ENCODE measurements around the gene FBLN5. TPM values are rescaled to one million over a fixed set of nuclear protein-coding genes. Genes with fewer than 3 reads are reported as not detected.

Gene FBLN5
- total RNA-seq, 1 experiment from 2014 or later, result 1.0 TPM

DNA sequence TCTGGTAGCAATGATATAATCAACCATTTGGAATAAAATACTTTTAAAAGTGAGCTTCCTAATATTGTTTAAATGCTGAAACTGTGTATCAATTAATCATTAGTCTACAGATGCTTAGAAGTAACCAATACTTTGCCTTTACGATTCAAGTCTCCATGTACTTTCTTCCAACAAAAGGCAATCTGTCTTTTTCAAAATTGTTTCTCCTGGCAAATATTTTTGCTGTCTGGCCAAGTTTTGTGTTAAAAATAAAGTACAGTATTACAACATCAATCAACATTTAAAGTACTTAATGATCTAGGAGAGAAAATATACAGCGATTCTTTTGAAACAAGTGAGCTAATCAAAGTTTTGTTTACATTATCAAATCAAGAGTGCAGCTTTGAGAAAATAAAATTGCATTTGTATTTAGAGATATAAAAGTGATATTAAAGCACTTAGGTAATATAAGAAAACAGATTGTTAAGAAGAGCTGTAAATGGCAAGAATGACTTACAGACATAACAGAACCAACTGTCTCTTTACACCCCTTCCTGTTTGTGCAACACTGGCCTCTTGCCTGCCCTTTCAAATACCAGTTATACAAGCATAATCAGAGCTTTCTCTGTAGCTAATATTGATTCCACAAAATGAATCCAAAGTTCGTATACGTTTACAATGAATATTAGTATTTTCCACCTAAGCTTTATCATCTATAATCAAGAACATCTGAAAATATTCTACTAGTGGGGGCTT, 38.2 kb upstream of the FBLN5 start:
- Histone ChIP-seq H2BK20ac (ENCODE audit: low read depth, low read length, poor library complexity, severe bottlenecking) (no peak overlapping the region), H3K23me2 (ENCODE audit: insufficient read length, low read depth, low read length, poor library complexity, severe bottlenecking) (no peaks in the 10 kb centered on the region), H3K4me2 (ENCODE audit: insufficient read depth, insufficient read length, low read length) (no peak overlapping the region), H3T11ph (ENCODE audit: low read length) (no peak overlapping the region), H3K79me1 (ENCODE audit: insufficient read depth, low read depth, low read length, poor library complexity, severe bottlenecking) (no peaks in the 10 kb centered on the region), H3K56ac (ENCODE audit: insufficient read length, low read depth, low read length) (no peak overlapping the region), H3K9me3 (ENCODE audit: control insufficient read depth, low read depth, low read length) (no peaks in the 10 kb centered on the region), H3K27me3 (ENCODE audit: insufficient read depth, low read length) (no peaks in the 10 kb centered on the region), H2BK12ac (ENCODE audit: insufficient read length, low read depth, low read length) (no peak overlapping the region), H3K14ac (ENCODE audit: insufficient read depth, low read length) (no peak overlapping the region), H4K5ac (ENCODE audit: insufficient read length, low read depth, low read length) (no peak overlapping the region), H3K4me1 (ENCODE audit: insufficient read depth, low read length) (no peaks in the 10 kb centered on the region), H3K4ac (ENCODE audit: low read depth, low read length) (no peak overlapping the region), H2BK120ac (ENCODE audit: low read depth, low read length, poor library complexity, severe bottlenecking) (no peak overlapping the region), H3K79me2 (ENCODE audit: insufficient read depth, low read length) (no peaks in the 10 kb centered on the region), H4K8ac (replicated peaks; ENCODE audit: insufficient read length, low read depth, low read length) (no peak overlapping the region), H3K27ac (ENCODE audit: insufficient read length, low read depth, low read length) (no peak overlapping the region), H2BK15ac (ENCODE audit: low read depth, low read length) (no peak overlapping the region), H3K18ac (ENCODE audit: insufficient read length, low read depth, low read length) (no peak overlapping the region), H2BK5ac (ENCODE audit: insufficient read length, low read length) (no peak overlapping the region), H2AK5ac (ENCODE audit: insufficient read length, low read length) (no peak overlapping the region), H4K20me1 (ENCODE audit: control insufficient read depth, insufficient read depth, insufficient read length) (no peaks in the 10 kb centered on the region), H3K9ac (ENCODE audit: extremely low read depth, insufficient read length, low read length) (no peak overlapping the region), H2AFZ (ENCODE audit: low read length) (no peak overlapping the region), H3K23ac (ENCODE audit: insufficient read length, low read depth, low read length) (no peak overlapping the region), H4K91ac (ENCODE audit: insufficient read length, low read depth, low read length) (no peak overlapping the region)
- Mint-ChIP-seq H3K4me3 (no peak overlapping the region), H3K4me1 (no peaks in the 10 kb centered on the region), H3K27ac (no peak overlapping the region), H3K36me3 (ENCODE audit: insufficient read depth in 1 of 3, low read depth in 3 of 3) (peaks cover 2 to 29% (median 28%) of the 10 kb centered on the region in 3 experiments; a peak in 6 of 7 replicates), H3K27me3 (ENCODE audit: low read depth) (no peaks in the 10 kb centered on the region), H3K9me3 (no peaks in the 10 kb centered on the region)
- no peak for TF ChIP-seq CTCF (conservative IDR thresholded peaks at IDR 0.05)
- no CpG with 5 or more reads among the region's 4 CpGs for WGBS (ENCODE audit: extremely low coverage, insufficient read length, low lambda C conversion rate)
- no peak for DNase-seq

All from H9 (cell line).